CD14-positive monocyte (primary cell): ENCODE data around the gene RIF1. TPM values are rescaled to one million over a fixed set of nuclear protein-coding genes. Genes with fewer than 3 reads are reported as not detected.
A peak's percentile ranks its signal among the peaks of the same experiment; 100 is the strongest.

Experiments
- DNase-seq, 3 donors: peaks; one replicate each; pipeline ENCODE4 v3.0.0-alpha.2; 2011 to 2022
- H2AFZ ChIP-seq: 2 replicates; pipeline ENCODE4 v1.6.0; 2012; ENCODE audit warnings: mild to moderate bottlenecking, low read depth, low read length, inconsistent platforms; ENCODE audit not compliant: insufficient read depth, poor library complexity, severe bottlenecking
- H3K27ac ChIP-seq, 2 donors: 1 replicate in 1 of 2; 2 replicates in 1 of 2; pipeline ENCODE4 v1.5.1; 2012 to 2013; ENCODE audit warnings: low read length in 2 of 2, control low read depth in 1 of 2, inconsistent platforms in 1 of 2, low read depth in 1 of 2, mild to moderate bottlenecking in 1 of 2
- H3K27me3 ChIP-seq, 2 donors: one replicate each; pipeline versions ENCODE4 v1.6.0 to v1.6.1; 2011 to 2013; ENCODE audit warnings: low read length in 2 of 2; ENCODE audit not compliant: control insufficient read depth in 2 of 2, insufficient read depth in 2 of 2
- H3K36me3 ChIP-seq, 2 donors: replicated peaks in 1 of 2; 1 replicate in 1 of 2; 2 replicates in 1 of 2; pipeline versions ENCODE4 v1.5.1 to v1.6.1; 2012 to 2013; ENCODE audit warnings: low read length in 2 of 2, control low read depth in 1 of 2, inconsistent platforms in 1 of 2, mild to moderate bottlenecking in 1 of 2; ENCODE audit not compliant: insufficient read depth in 2 of 2, control insufficient read depth in 1 of 2
- H3K4me1 ChIP-seq, 2 donors: 1 replicate in 1 of 2; 2 replicates in 1 of 2; pipeline versions ENCODE4 v1.5.1 to v1.6.1; 2012 to 2013; ENCODE audit warnings: low read length in 2 of 2, control low read depth in 1 of 2, inconsistent platforms in 1 of 2, mild to moderate bottlenecking in 1 of 2, moderate library complexity in 1 of 2; ENCODE audit not compliant: insufficient read depth in 2 of 2, control insufficient read depth in 1 of 2
- H3K4me2 ChIP-seq: replicated peaks from 2 replicates; pipeline ENCODE3; 2012; ENCODE audit warnings: low read length, moderate library complexity, mild to moderate bottlenecking; ENCODE audit not compliant: poor library complexity, severe bottlenecking; ENCODE audit errors: extremely low read depth
- H3K4me3 ChIP-seq, 3 experiments: fragments of 200-600 bp in 1 of 3; sonication (generic) in 1 of 3; replicated peaks in 1 of 3; 1 replicate in 2 of 3; 2 replicates in 1 of 3; pipeline ENCODE4 v1.5.1; 2011 to 2013; ENCODE audit warnings: low read length in 3 of 3, mild to moderate bottlenecking in 3 of 3, control low read depth in 2 of 3, low read depth in 2 of 3, inconsistent platforms in 1 of 3, moderate library complexity in 1 of 3
- H3K79me2 ChIP-seq: 2 replicates; pipeline ENCODE4 v1.6.0; 2012; ENCODE audit warnings: mild to moderate bottlenecking, control low read depth, inconsistent platforms, low read length, moderate library complexity; ENCODE audit not compliant: insufficient read depth
- H3K9ac ChIP-seq: 2 replicates; pipeline ENCODE4 v1.6.0; 2017; ENCODE audit warnings: low read length, mild to moderate bottlenecking; ENCODE audit not compliant: insufficient read depth, poor library complexity, severe bottlenecking
- H3K9me3 ChIP-seq, 2 donors: replicated peaks in 1 of 2; 1 replicate in 1 of 2; 2 replicates in 1 of 2; pipeline versions ENCODE4 v1.5.1 to v1.6.1; 2012 to 2013; ENCODE audit warnings: low read length in 2 of 2, control low read depth in 1 of 2; ENCODE audit not compliant: control insufficient read depth in 1 of 2, insufficient read depth in 1 of 2
- H4K20me1 ChIP-seq: 2 replicates; pipeline ENCODE4 v1.6.0; 2012; ENCODE audit warnings: mild to moderate bottlenecking, low read length, control low read depth, moderate library complexity; ENCODE audit not compliant: insufficient read depth
- H3K27ac Mint-ChIP-seq, 7 donors: one replicate each; pipeline ENCODE4 v1.8.0; 2020; ENCODE audit warnings: mild to moderate bottlenecking in 7 of 7, mixed read lengths in 7 of 7, moderate library complexity in 6 of 7, inconsistent platforms in 2 of 7
- H3K27me3 Mint-ChIP-seq, 3 donors: one replicate each; pipeline ENCODE4 v1.8.0; 2021 to 2022; ENCODE audit warnings: low read depth in 3 of 3, mild to moderate bottlenecking in 3 of 3, mixed read lengths in 3 of 3, moderate library complexity in 3 of 3, inconsistent platforms in 1 of 3
- H3K36me3 Mint-ChIP-seq, 2 donors: one replicate each; pipeline ENCODE4 v1.8.0; 2020; ENCODE audit warnings: mixed read lengths in 2 of 2, inconsistent platforms in 1 of 2, mild to moderate bottlenecking in 1 of 2
- H3K4me1 Mint-ChIP-seq: one replicate; pipeline ENCODE4 v1.8.0; 2020; ENCODE audit warnings: mild to moderate bottlenecking, mixed read lengths
- H3K4me3 Mint-ChIP-seq, 2 donors: one replicate each; pipeline ENCODE4 v1.8.0; 2020; ENCODE audit warnings: mild to moderate bottlenecking in 2 of 2, mixed read lengths in 2 of 2, moderate library complexity in 1 of 2
- H3K9me3 Mint-ChIP-seq, 7 donors: one replicate each; pipeline ENCODE4 v1.8.0; 2020 to 2022; ENCODE audit warnings: mixed read lengths in 7 of 7, mild to moderate bottlenecking in 6 of 7, moderate library complexity in 6 of 7, inconsistent platforms in 2 of 7
- WGBS: methylation state at CpG from one replicate; pipeline ENCODE4 v1.1.5; 2013; ENCODE audit warnings: missing lambda C conversion rate; ENCODE audit not compliant: insufficient coverage; 5-methylcytosine and 5-hydroxymethylcytosine counted together
- intact Hi-C, 2 donors: fragments of 100-400 bp; cut with micrococcal nuclease; formaldehyde crosslinking; loops; one replicate each; pipeline versions ENCODE4 v1.15.0 to v1.15.1; 2023
- polyA plus RNA-seq, 3 donors: library from polyadenylated mRNA; depleted of rRNA in 1 of 3; unstranded in 2 of 3; stranded (reverse) in 1 of 3; fragments of 300-500 nt in 2 of 3; fragments of >200 nt in 1 of 3; fragmentation: Illumina TruSeq in 2 of 3; gene quantifications; 1 replicate in 2 of 3; 2 replicates in 1 of 3; pipeline ENCODE4 v1.2.3, GENCODE V29; 2012 to 2021
- TF ChIP-seq, protein P1 (sequence below): fragments of 200-600 bp; IDR thresholded peaks from one replicate; pipeline ENCODE4 v1.8.0; 2022; ENCODE audit warnings: antibody characterized with exemption, mild to moderate bottlenecking

RIF1 gene
- polyA plus RNA-seq, 3 donors, result 3.8 to 9.3 (median 6.5) TPM

DNA sequence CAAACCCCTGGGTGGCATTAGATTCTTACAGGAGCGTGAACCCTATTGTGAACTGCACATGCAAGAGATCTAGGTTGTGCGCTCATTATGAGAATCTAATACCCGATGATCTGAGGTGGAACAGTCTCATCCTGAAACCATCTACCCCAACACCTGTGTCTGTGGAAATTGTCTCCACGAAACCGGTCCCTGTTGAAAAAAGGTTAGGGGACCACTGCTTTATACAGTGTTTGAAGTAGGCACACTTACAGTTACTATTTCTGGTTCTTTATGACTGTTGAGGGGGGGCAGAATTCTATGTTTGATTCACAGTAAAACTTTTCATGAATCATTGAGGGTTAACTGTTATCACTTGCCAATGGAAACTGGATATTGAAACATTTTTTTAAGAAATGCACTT lies 72.0 kb downstream of the RIF1 start:
- Histone ChIP-seq H3K27ac (peak overlapping the region in 1 of 2 donors; percentile 26), H3K4me1 (no peaks in the 10 kb centered on the region), H3K36me3 (peaks cover 32 to 82% of the 10 kb centered on the region in 2 donors), H3K79me2 (peaks cover 22% of the 10 kb centered on the region), H3K27me3 (no peaks in the 10 kb centered on the region), H3K4me3 (no peak overlapping the region), H2AFZ (no peak overlapping the region), H4K20me1 (no peaks in the 10 kb centered on the region), H3K4me2 (no peak overlapping the region), H3K9ac (no peak overlapping the region), H3K9me3 (no peaks in the 10 kb centered on the region)
- no CpG with 5 or more reads among the region's 5 CpGs for WGBS
- Mint-ChIP-seq H3K36me3 (peaks cover 59 to 70% of the 10 kb centered on the region in 2 donors), H3K4me3 (no peak overlapping the region), H3K27me3 (no peaks in the 10 kb centered on the region), H3K27ac (no peak overlapping the region), H3K4me1 (peaks cover 2% of the 10 kb centered on the region), H3K9me3 (peaks cover 0 to 2% (median 0%) of the 10 kb centered on the region in 7 donors)
- intact Hi-C loops, result no loop called here
- TF ChIP-seq, protein P1, sequence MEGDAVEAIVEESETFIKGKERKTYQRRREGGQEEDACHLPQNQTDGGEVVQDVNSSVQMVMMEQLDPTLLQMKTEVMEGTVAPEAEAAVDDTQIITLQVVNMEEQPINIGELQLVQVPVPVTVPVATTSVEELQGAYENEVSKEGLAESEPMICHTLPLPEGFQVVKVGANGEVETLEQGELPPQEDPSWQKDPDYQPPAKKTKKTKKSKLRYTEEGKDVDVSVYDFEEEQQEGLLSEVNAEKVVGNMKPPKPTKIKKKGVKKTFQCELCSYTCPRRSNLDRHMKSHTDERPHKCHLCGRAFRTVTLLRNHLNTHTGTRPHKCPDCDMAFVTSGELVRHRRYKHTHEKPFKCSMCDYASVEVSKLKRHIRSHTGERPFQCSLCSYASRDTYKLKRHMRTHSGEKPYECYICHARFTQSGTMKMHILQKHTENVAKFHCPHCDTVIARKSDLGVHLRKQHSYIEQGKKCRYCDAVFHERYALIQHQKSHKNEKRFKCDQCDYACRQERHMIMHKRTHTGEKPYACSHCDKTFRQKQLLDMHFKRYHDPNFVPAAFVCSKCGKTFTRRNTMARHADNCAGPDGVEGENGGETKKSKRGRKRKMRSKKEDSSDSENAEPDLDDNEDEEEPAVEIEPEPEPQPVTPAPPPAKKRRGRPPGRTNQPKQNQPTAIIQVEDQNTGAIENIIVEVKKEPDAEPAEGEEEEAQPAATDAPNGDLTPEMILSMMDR, result no peak
- no peak for DNase-seq

- no peak overlapping the region for H3K9ac ChIP-seq
- peaks cover 17% of the 10 kb centered on the region for H3K79me2 ChIP-seq
- no peaks in the 10 kb centered on the region for H3K9me3 ChIP-seq
- H3K4me1 ChIP-seq, result no peaks in the 10 kb centered on the region
- no peaks in the 10 kb centered on the region for H3K27me3 Mint-ChIP-seq
- peaks cover 0 to 2% (median 0%) of the 10 kb centered on the region in 7 donors for H3K9me3 Mint-ChIP-seq
- H3K27me3 ChIP-seq, result no peaks in the 10 kb centered on the region
- WGBS, result 100% methylated on average over 1 of the region's 4 CpGs
- H4K20me1 ChIP-seq, result no peaks in the 10 kb centered on the region
- H3K27ac Mint-ChIP-seq, result peak overlapping the region in 3 of 7 donors; percentile 9 to 58 (median 41)
- H2AFZ ChIP-seq, result no peak overlapping the region
- TF ChIP-seq, protein P1, result no peak
- no peak overlapping the region for H3K4me3 Mint-ChIP-seq
- H3K4me1 Mint-ChIP-seq, result peaks cover 2% of the 10 kb centered on the region
- no peak for DNase-seq
- H3K27ac ChIP-seq, result peak overlapping the region in 1 of 2 donors; percentile 26
- H3K36me3 ChIP-seq, result peaks cover 32 to 84% of the 10 kb centered on the region in 2 donors
- no peak overlapping the region for H3K4me2 ChIP-seq
- H3K36me3 Mint-ChIP-seq, result peaks cover 59 to 66% of the 10 kb centered on the region in 2 donors
- no peak overlapping the region for H3K4me3 ChIP-seq
- intact Hi-C loops, result no loop called here
Measured at GRCh38 chr2:151482171-151482725, 72.5 kb downstream of the RIF1 start.
